Hematopoietic multipotent progenitor cell treated with erythropoietin and hydrocortisone succinate and interleukin-3 and kit ligand, for 8 days (in vitro differentiated cells): ENCODE results near the gene MOV10.
A peak's percentile ranks its signal among the peaks of the same experiment; 100 is the strongest.

Source experiments
- DNase-seq: peaks from one replicate; pipeline ENCODE4 v3.0.0-alpha.2; 2015

Gene MOV10

DNA sequence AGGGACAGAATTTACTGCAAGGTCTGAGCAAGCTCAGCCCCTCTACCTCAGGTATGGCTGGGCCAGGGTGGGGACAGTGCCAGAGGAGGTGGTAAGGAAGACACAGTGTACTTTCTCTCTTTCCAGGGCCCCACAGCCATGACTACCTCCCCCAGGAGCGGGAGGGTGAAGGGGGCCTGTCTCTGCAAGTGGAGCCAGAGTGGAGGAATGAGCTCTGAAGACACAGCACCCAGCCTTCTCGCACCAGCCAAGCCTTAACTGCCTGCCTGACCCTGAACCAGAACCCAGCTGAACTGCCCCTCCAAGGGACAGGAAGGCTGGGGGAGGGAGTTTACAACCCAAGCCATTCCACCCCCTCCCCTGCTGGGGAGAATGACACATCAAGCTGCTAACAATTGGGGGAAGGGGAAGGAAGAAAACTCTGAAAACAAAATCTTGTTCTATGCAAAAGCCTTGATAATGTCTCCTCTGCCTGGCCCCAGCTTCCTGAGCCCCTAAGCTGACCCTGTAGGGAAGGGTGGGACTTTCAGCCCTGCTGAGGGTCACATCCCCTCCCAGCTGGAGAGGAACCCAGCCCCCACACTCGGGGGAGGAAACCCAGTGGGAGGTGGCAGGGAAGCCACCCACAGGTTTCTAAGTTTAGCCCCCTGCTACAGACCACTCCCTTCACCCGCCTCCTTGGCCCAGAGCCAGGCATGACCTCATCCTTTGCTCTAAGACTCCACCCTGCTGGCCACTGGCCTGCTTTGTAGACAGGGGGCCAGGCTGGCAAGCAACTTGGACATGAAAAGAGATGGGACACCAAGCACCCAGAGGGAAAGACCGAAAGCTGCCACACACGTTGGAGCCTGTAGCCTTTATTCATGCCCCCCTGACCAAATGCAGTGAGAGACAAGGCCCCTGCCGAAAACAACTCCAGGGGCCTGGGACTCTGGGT, 26.1 kb downstream of the MOV10 start:
- peak; percentile 92 for DNase-seq

GRCh38 chr1:112701227-112702066, 27.0 kb downstream of the MOV10 start:
- no peak for DNase-seq

GRCh38 chr1:112702067-112702395, 27.6 kb downstream of the MOV10 start:
- no peak for DNase-seq

DNA sequence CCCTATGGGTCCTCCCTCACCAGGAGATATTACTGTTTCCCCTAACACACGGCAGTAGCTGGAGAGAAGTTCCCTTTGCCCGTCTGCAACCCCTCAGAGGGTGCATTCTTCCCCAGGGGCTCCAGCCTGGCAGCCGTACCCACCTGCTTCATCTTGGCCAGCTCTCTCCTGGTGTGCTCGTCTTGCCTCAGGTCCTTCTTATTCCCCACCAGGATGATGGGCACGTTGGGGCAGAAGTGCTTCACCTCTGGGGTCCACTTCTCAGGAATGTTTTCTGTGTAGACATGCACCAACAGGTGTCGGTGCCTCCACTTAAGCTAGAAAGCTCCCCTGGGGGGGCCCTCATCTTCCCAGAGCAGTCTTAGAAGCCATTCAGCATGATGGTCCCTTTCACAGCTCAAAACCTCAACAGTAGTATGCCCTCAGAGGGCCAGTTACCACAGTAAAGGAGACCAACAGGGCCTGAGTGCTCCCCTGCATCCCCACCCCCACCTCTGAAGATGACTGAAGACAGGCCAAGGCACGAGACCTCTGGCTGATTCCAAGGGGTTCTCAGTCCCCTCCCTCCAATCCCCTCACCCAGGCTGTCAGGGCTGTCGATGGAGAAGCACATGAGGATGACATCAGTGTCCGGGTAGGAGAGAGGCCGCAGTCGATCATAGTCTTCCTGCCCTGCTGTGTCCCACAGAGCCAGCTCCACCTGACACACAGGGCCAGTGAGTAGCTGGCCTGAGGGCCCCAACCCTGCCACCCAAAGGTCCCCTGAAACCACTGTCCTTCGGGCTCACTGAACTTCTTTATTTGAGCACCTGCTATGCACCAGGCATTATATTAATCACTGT, 28.2 kb downstream of the MOV10 start:
- DNase-seq: no peak

DNA sequence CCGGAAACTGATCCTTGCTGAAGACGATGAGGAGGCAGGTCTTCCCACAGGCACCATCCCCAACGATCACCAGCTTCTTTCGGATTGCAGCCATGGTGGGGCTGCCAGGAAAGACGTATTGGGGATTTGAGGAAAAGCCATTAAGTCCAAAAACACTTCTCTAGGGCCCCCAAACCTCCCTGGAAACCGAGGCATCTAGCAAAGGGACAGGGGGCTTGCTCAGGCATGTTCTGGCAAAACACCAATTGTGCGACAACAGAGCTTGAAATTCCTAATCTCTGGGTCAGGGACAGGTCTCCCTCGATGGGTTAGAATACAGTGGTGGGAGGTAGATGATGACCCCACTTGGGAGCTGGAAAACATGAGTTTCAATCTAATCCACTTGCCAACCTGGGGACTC, 29.2 kb downstream of the MOV10 start:
- DNase-seq: no peak

GRCh38 chr1:112704391-112704933, 30.0 kb downstream of the MOV10 start:
- no peak for DNase-seq

- DNase-seq: peak; percentile 67
Measured at GRCh38 chr1:112704934-112705627, 30.6 kb downstream of the MOV10 start.

- peak; percentile 19 for DNase-seq
Measured at GRCh38 chr1:112706505-112707220, 32.2 kb downstream of the MOV10 start, which contains the start of gene RHOC. TSS of gene RHOC (minus strand) at chr1:112707127. CDS start at chr1:112703799, 3,328 bp downstream.

- peak; percentile 77 for DNase-seq
Measured at GRCh38 chr1:112707221-112708001, 33.0 kb downstream of the MOV10 start.

DNA sequence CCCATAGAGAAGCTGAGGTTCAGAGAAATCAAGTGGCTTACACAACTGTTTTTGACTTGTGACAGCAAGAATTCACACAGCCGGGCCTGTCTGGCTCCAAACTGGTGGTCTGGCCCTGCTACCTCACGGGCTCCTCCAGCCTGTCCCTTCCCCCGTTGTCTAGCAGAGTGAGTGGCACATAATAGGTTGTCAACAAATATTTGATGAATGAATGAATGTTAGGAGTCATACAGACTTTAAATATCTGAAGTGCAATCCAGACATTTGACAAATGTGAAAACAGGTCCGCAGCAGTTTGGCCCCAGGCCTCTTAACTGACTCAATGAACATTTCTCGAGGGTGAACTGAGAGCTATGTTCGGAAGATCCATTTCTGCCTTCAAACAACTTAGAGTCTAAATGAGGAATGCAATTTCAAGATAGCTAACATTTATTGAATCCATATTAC, 33.6 kb downstream of the MOV10 start:
- DNase-seq: no peak

DNA sequence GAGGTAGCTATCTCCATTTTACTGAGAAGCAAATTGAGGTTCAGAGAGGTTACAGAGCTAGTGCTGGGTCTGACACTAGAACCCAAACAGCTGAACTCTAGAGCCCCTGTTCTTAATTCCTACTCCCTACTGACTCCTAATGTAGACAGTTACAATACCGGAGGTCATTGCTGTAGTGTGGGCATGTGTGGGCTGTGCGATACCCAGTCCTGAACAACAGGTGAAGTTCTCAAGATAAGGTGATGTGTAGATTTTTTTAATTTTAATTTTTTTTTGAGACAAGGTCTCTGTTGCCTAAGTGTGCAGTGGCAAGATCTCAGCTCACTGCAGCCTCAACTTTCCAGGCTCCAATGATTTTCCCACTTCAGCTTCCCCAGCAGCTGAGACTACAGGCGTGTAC, 34.0 kb downstream of the MOV10 start:
- no peak for DNase-seq

DNA sequence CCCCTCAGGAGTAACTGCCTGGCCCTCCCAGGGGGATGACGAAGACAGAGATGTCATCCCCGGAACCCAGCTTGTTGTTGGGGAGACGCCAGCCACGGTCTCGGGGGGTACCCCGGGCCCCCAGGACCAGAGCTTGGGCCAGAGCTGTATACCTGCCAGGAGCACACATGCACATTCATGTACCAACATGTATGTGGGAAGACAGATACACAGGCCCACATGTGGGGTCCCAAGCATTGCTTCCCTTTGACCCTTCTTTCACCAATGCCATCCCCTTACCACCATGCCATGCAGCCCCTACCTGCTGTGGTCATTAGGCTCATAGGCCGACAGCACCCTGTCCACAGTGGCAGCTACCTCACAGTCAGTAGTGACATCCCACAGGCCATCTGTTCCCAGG, 35.7 kb downstream of the MOV10 start:
- no peak for DNase-seq

DNA sequence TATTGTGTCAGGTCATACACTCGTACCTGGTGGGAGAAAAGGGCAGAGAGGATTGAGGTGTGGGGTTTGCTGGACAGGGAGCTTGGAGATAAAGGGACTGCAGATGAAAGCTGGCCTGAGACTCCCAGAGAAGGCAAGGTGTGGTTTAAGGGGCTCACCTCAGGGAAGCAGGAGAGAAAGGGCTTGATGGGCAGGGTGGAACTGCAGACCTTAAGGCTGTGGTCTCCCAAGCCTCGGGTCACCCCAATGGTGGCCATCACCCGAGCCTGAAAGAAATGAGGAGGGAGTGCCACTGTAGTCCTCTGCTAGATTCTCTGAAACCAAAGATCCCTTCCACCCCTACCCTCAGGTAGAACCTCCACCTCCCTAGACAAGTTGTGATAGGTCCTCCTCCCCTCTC, 36.1 kb downstream of the MOV10 start:
- DNase-seq: no peak

GRCh38 chr1:112711041-112711440, 36.6 kb downstream of the MOV10 start:
- no peak for DNase-seq

DNA sequence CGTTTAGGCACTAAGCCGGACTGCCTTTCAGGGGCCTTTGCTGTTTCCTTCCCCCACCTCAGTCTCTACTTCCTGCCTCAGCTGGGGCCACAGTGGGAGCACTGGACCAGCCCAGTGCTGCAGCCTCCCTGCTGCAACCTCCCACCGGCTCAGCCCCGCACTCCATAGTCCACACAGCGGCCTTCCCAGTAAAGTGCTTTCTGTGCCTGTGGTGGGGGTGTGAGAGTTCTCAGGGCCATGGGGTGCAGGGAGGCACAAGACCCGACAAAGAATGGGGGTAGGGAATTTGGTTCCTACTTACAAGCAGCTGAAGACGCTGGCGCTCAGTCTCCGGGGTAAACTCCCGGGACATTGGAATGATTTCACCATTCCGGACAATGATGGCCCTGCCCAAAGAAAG, 37.2 kb downstream of the MOV10 start:
- no peak for DNase-seq

- no peak for DNase-seq
Measured at GRCh38 chr1:112712191-112712590, 37.7 kb downstream of the MOV10 start.

- DNase-seq: no peak
Measured at GRCh38 chr1:112712701-112713128, 38.3 kb downstream of the MOV10 start.

- DNase-seq: no peak
Measured at GRCh38 chr1:112713466-112714312, 39.2 kb downstream of the MOV10 start.
